ENCODE results near the gene ETS1.

ETS1 gene

DNA sequence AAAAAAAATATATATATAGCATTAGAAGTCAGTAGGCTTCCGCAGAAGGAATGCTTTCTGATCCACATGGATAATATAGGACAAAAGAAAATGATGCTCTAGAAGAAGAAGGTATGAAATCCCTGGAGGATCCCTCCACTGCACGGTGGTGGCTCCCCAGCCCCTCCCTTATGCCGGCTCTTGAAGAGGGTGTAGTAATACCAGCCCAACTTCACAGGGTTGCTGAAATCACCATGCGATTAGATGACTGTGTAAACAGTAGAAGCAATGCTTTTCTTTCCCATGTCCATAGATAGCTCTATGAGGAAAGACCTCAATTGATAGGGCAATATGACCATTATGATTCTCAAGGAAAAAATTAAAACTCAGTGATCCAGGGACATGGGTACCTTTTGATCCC is 3.2 kb upstream of the ETS1 start:
- H3K36me3 ChIP-seq (ENCODE audit: control insufficient read depth, insufficient read depth, low read length): no peaks in the 10 kb centered on the region
- peaks cover 9% of the 10 kb centered on the region for H3K27me3 ChIP-seq (ENCODE audit: control insufficient read depth, insufficient read depth, low read length)
- no peaks in the 10 kb centered on the region for H3K9me3 ChIP-seq (ENCODE audit: control insufficient read depth, insufficient read depth, low read length)
- H3K9ac ChIP-seq (ENCODE audit: low read depth, low read length): no peak overlapping the region
- H3K4me1 ChIP-seq (ENCODE audit: control insufficient read depth, insufficient read depth, low read length): peaks cover 29% of the 10 kb centered on the region
- H3K27ac ChIP-seq (ENCODE audit: low read depth, low read length): no peak overlapping the region
- no peak overlapping the region for H3K4me3 ChIP-seq (ENCODE audit: low read depth, low read length)

DNA sequence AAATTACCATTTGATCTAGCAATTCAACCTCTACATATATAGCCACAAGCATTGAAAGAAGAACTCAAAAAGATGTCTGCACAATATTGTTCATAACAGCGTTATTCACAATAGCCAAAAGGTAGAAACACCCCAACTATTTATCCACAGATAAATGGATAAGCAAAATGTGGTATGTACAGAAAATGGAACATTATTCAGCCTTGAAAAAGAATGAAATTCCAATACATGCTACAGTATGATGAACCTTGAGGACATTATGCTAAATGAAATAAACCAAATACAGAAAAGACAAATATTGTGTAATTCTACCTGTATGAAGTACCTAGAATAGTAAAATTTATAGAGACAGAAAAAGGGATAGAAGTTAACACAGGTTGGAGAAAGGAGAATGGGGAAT is 2.6 kb upstream of the ETS1 start:
- no peak overlapping the region for H3K27ac ChIP-seq (ENCODE audit: low read depth, low read length)
- H3K9me3 ChIP-seq (ENCODE audit: control insufficient read depth, insufficient read depth, low read length): no peaks in the 10 kb centered on the region
- H3K4me1 ChIP-seq (ENCODE audit: control insufficient read depth, insufficient read depth, low read length): peaks cover 33% of the 10 kb centered on the region
- no peak overlapping the region for H3K4me3 ChIP-seq (ENCODE audit: low read depth, low read length)
- peaks cover 9% of the 10 kb centered on the region for H3K27me3 ChIP-seq (ENCODE audit: control insufficient read depth, insufficient read depth, low read length)
- no peak overlapping the region for H3K9ac ChIP-seq (ENCODE audit: low read depth, low read length)
- no peaks in the 10 kb centered on the region for H3K36me3 ChIP-seq (ENCODE audit: control insufficient read depth, insufficient read depth, low read length)

DNA sequence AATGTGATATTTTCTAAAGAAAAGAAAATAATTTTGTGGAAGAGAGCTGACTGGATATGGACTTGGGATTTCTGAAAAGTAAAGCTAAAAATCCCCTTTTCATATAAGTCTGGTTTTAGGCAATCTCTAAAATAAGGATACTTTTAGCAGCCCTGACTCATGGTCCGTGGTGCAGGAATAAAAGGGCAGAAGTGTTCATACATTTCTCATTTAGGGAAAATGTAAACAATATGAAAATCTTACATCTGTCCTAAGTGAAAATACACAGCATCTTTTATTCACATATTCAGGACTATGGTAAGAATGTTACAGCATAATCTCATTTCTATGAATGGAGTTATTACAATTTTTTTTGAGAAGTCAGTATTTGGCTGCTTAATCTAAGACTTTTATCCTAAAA is 735 bp upstream of the ETS1 start:
- Histone ChIP-seq H3K27me3 (ENCODE audit: control insufficient read depth, insufficient read depth, low read length) (no peaks in the 10 kb centered on the region; the same call in 1 of the 2 replicates), H3K36me3 (ENCODE audit: control insufficient read depth, insufficient read depth, low read length) (no peaks in the 10 kb centered on the region), H3K4me1 (ENCODE audit: control insufficient read depth, insufficient read depth, low read length) (peaks cover 39% of the 10 kb centered on the region), H3K27ac (ENCODE audit: low read depth, low read length) (no peak overlapping the region), H3K9me3 (ENCODE audit: control insufficient read depth, insufficient read depth, low read length) (no peaks in the 10 kb centered on the region), H3K9ac (ENCODE audit: low read depth, low read length) (no peak overlapping the region), H3K4me3 (ENCODE audit: low read depth, low read length) (no peak overlapping the region)

DNA sequence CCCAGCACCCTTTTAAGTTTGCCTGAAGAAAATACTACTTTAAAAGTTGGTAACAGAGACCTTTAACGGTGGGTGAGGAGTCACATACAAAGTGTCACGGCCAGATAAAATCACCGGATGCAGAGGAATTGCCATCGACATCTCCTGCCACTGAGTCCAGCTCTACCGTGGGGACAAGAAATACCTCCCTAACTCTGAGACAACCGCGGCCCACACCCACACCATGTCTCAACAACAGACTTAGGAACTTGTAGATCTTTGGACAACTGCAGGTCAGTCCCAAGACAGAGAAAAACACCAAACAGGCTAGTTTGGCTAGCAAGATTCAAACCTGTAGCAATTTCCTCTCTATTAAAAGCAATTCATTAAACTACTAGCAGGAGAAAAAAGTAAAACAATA is 669 bp downstream of the ETS1 start:
- no peaks in the 10 kb centered on the region for H3K36me3 ChIP-seq (ENCODE audit: control insufficient read depth, insufficient read depth, low read length)
- no peaks in the 10 kb centered on the region for H3K9me3 ChIP-seq (ENCODE audit: control insufficient read depth, insufficient read depth, low read length)
- H3K27me3 ChIP-seq (ENCODE audit: control insufficient read depth, insufficient read depth, low read length): no peaks in the 10 kb centered on the region; the same call in 1 of the 2 replicates
- H3K4me1 ChIP-seq (ENCODE audit: control insufficient read depth, insufficient read depth, low read length): peaks cover 43% of the 10 kb centered on the region
- H3K9ac ChIP-seq (ENCODE audit: low read depth, low read length): no peak overlapping the region
- no peak overlapping the region for H3K27ac ChIP-seq (ENCODE audit: low read depth, low read length)
- H3K4me3 ChIP-seq (ENCODE audit: low read depth, low read length): peak overlapping the region; percentile 73

DNA sequence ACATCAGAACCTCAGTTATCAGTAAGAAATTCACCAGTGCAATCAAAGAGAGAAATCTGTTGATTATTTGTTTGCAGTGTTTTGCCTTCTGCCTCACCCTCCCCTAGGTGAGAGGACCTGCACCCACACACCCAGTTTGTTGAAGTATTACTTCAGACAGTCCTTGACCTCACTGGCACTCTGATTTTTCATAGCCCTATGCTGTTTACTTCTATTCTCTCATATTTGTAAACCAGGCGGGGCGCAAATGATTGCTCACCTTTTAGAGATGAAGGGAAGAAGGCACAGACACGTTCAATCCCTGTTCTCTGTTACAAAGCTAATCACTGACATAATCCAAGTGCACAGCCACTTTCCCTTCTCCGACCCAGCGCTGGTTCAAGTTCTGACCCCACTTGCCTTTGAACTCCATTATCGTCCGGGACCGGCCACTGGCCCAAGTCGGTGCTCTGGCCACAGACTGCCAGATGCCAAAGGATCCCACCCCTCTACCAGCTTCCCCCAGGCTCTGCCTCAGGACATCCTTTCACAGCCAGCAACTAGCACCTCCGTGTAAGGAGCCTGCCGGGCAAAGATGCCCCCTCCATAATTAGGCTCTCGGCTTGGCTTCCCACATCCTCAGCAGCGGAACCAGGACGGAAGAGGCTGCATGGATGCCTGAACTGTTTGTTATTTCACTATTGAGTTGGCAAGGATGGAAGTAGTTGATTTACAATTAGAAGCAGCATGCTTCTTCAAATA is 1.7 kb downstream of the ETS1 start:
- H3K9me3 ChIP-seq (ENCODE audit: control insufficient read depth, insufficient read depth, low read length): no peaks in the 10 kb centered on the region
- H3K9ac ChIP-seq (ENCODE audit: low read depth, low read length): no peak overlapping the region
- H3K27me3 ChIP-seq (ENCODE audit: control insufficient read depth, insufficient read depth, low read length): no peaks in the 10 kb centered on the region
- peaks cover 54% of the 10 kb centered on the region for H3K4me1 ChIP-seq (ENCODE audit: control insufficient read depth, insufficient read depth, low read length)
- H3K36me3 ChIP-seq (ENCODE audit: control insufficient read depth, insufficient read depth, low read length): no peaks in the 10 kb centered on the region
- H3K4me3 ChIP-seq (ENCODE audit: low read depth, low read length): peak overlapping the region; percentile 73
- no peak overlapping the region for H3K27ac ChIP-seq (ENCODE audit: low read depth, low read length)

DNA sequence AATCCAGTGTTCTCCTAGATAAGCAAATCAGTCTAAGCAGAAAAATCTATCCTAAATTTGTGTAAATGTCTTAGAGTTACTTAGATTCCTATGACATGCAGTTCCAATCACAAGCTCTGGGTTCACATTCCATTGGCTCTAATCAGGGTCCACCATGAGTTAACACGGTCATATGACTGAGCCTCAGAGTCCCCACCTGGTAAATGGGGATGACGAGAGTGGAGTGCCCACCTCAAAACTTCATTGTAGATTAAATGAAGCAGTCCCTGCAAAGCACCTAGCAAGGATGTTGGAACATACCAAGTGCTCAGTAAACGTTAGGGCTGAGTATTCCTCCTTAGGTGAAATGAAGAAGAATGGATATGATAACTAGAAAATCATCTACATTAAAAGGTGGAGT is 3.1 kb downstream of the ETS1 start:
- H3K9ac ChIP-seq (ENCODE audit: low read depth, low read length): no peak overlapping the region
- H3K4me1 ChIP-seq (ENCODE audit: control insufficient read depth, insufficient read depth, low read length): peaks cover 68% of the 10 kb centered on the region
- no peaks in the 10 kb centered on the region for H3K9me3 ChIP-seq (ENCODE audit: control insufficient read depth, insufficient read depth, low read length)
- peak overlapping the region; percentile 55 for H3K4me3 ChIP-seq (ENCODE audit: low read depth, low read length)
- no peaks in the 10 kb centered on the region for H3K27me3 ChIP-seq (ENCODE audit: control insufficient read depth, insufficient read depth, low read length)
- no peaks in the 10 kb centered on the region for H3K36me3 ChIP-seq (ENCODE audit: control insufficient read depth, insufficient read depth, low read length)
- H3K27ac ChIP-seq (ENCODE audit: low read depth, low read length): peak overlapping the region; percentile 23

DNA sequence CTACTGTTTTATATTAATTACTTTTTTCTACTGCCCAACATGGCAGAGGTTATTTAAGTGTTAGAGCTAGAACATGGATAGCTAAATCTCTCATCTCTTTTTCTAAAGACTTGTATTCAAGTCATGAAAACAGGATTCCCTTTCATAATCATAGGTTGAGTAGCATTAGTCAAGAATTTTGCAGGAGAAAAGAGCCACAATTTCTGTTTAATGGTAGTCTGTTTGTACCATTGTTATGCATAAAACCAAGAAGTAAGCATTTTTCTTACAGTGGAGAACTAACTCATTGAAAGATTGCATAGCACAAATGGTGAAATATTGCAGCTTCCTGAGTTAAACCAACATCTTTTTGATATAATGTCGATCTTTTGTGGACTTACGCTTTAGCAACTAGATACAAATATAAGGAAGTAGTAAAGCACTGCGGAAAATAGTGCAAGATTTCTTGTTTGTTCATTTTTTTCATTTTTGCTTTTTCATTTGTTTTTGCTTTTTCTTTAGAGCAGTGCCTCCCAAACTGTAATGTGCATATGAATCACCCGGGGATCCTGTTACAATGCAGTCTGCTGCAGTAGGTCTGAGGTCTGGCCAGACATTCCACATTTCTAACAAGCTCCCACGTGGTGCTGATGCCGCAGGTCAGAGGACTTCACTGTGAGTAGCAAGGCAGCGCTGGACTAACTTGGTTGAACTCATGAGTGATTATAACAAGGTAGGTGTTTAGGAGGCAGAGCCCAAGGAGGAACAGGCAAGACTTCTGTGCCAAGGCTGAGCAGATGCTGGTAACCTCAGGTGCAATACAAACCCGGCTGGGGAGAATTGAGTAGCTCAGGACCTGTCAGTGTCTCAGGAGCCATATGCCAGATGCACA is 4.6 kb downstream of the ETS1 start:
- H3K4me3 ChIP-seq (ENCODE audit: low read depth, low read length): peak overlapping the region; percentile 55
- peaks cover 77% of the 10 kb centered on the region for H3K4me1 ChIP-seq (ENCODE audit: control insufficient read depth, insufficient read depth, low read length)
- H3K9ac ChIP-seq (ENCODE audit: low read depth, low read length): peak overlapping the region; percentile 32; the same call in 1 of the 2 replicates

DNA sequence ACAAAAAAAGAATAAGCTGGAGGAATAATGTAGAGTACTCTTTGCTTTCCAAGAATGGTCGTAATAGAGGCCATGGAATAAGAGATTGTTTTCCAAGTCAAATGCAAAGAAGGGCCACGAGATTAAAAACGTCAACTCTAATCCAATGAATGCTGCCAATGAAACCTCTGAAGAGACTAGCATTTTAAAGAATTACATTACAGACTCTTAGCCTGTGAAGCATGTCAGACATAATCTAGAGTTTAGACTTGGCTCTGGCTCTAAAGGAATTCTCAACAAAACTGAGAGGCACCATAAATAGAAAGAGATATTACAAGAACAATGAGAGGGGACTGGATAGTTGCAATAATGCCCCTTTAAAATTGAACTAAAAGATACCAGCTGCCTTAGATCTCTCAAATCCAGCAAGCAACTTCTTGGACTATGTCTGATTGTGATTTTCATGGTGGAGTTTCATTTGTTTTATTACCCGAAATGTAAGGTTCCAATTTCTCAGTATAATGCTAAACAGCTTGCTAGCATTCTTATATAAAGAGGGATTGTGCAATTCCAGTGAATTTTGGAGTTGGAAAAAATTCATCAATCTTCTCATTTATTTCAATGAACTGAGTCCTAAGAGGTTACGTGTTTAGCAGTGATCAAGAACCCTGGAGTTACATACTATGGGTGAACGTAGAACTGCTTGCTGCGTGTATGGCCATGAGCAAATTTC is 5.6 kb downstream of the ETS1 start:
- peak overlapping the region; percentile 87 for H3K27ac ChIP-seq (ENCODE audit: low read depth, low read length)
- H3K4me3 ChIP-seq (ENCODE audit: low read depth, low read length): peak overlapping the region; percentile 55
- peaks cover 84% of the 10 kb centered on the region for H3K4me1 ChIP-seq (ENCODE audit: control insufficient read depth, insufficient read depth, low read length)
- peak overlapping the region; percentile 32; the same call in 1 of the 2 replicates for H3K9ac ChIP-seq (ENCODE audit: low read depth, low read length)
- H3K9me3 ChIP-seq (ENCODE audit: control insufficient read depth, insufficient read depth, low read length): no peaks in the 10 kb centered on the region
- no peaks in the 10 kb centered on the region for H3K27me3 ChIP-seq (ENCODE audit: control insufficient read depth, insufficient read depth, low read length)
- H3K36me3 ChIP-seq (ENCODE audit: control insufficient read depth, insufficient read depth, low read length): no peaks in the 10 kb centered on the region

More for the DNA sequence above, 4.6 kb downstream of the ETS1 start:
- Histone ChIP-seq H3K36me3 (ENCODE audit: control insufficient read depth, insufficient read depth, low read length) (no peaks in the 10 kb centered on the region), H3K9me3 (ENCODE audit: control insufficient read depth, insufficient read depth, low read length) (no peaks in the 10 kb centered on the region), H3K27me3 (ENCODE audit: control insufficient read depth, insufficient read depth, low read length) (no peaks in the 10 kb centered on the region), H3K27ac (ENCODE audit: low read depth, low read length) (peak overlapping the region; percentile 87)

DNA sequence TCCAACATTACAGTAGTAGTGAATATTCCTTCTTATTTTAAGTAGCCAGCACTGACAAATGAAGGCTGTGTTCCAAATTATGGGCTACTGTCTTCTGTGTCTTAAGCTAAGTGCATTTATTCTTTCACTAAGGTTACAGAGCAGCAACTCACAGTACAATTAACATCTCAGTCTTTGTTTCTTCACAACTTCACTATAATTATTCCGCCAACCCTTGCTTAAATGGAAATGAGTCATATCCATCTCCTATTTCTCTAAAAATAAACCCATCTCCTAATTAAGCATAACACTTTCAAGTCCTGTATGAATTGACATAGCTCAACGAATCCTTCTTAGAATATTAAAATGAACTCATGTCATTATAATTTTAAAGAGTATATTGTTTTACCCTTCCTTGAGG is 6.7 kb downstream of the ETS1 start:
- Histone ChIP-seq H3K27me3 (ENCODE audit: control insufficient read depth, insufficient read depth, low read length) (no peaks in the 10 kb centered on the region), H3K9me3 (ENCODE audit: control insufficient read depth, insufficient read depth, low read length) (no peaks in the 10 kb centered on the region), H3K4me1 (ENCODE audit: control insufficient read depth, insufficient read depth, low read length) (peaks cover 93% of the 10 kb centered on the region), H3K4me3 (ENCODE audit: low read depth, low read length) (no peak overlapping the region), H3K36me3 (ENCODE audit: control insufficient read depth, insufficient read depth, low read length) (no peaks in the 10 kb centered on the region), H3K27ac (ENCODE audit: low read depth, low read length) (no peak overlapping the region), H3K9ac (ENCODE audit: low read depth, low read length) (no peak overlapping the region)

DNA sequence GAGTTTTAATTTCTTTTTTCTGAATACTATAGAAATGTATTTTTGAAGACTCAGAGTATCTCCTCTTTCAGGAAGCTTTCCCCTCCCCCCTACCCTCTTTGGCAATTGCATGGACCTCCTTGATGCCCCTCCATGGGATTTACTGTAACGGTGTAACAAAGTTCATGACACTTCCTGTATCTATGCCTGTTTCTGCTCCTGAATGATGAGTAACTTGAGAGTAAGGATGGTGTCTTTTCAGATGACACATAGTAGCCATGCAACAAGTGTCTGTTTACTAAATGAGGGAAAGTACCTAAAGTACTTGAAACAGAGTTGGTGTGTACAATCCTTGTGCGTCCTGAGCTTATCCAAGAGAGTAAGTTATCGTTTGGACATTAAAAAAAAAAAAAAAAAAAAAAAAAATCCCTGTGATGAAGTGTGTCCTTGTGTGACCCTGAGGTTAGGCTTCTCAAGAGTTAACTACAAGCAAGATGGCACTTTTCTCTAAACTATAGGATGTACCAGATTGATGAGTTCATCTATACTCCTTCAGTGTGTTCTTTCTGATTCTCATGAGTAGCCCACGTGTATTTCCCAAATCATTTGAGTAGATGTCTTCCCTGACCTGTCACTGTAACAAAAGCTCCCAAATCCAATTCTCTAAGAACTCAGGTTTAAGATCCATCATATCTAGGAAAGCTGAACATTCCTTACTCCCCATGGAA is 7.4 kb downstream of the ETS1 start:
- Histone ChIP-seq H3K27ac (ENCODE audit: low read depth, low read length) (no peak overlapping the region), H3K4me3 (ENCODE audit: low read depth, low read length) (peak overlapping the region; percentile 10; the same call in 1 of the 2 replicates), H3K9ac (ENCODE audit: low read depth, low read length) (no peak overlapping the region), H3K9me3 (ENCODE audit: control insufficient read depth, insufficient read depth, low read length) (no peaks in the 10 kb centered on the region), H3K36me3 (ENCODE audit: control insufficient read depth, insufficient read depth, low read length) (no peaks in the 10 kb centered on the region), H3K4me1 (ENCODE audit: control insufficient read depth, insufficient read depth, low read length) (peaks cover 92% of the 10 kb centered on the region), H3K27me3 (ENCODE audit: control insufficient read depth, insufficient read depth, low read length) (no peaks in the 10 kb centered on the region)

Measured in HUES48 (cell line).